ENCODE measurements around the gene ETFB.

ETFB gene

GRCh38 chr19:51380379-51380778 lies 14.2 kb upstream of the ETFB start:
- no peak for TF ChIP-seq EZH2phosphoT487 (IDR thresholded peaks at IDR 0.05; ENCODE audit: borderline replicate concordance, low read length)
- TF ChIP-seq CTCF (IDR thresholded peaks at IDR 0.05; ENCODE audit: low read depth, low read length, poor library complexity, severe bottlenecking) = no peak
- H4K20me1 ChIP-seq (ENCODE audit: control insufficient read depth, insufficient read depth, low read depth, low read length) = no peaks in the 10 kb centered on the region
- H3K4me2 ChIP-seq (ENCODE audit: low read length) = no peak overlapping the region
- H3K4me1 ChIP-seq (ENCODE audit: control insufficient read depth, low read length) = no peaks in the 10 kb centered on the region
- H3F3A ChIP-seq (ENCODE audit: control insufficient read depth, insufficient read depth) = no peaks in the 10 kb centered on the region
- H3K36me3 ChIP-seq (ENCODE audit: control insufficient read depth, low read length) = no peaks in the 10 kb centered on the region
- peaks cover 3% of the 10 kb centered on the region; the same call in 1 of the 2 replicates for H3K9me3 ChIP-seq (ENCODE audit: control insufficient read depth, insufficient read depth, low read length)
- H3K27me3 ChIP-seq (ENCODE audit: control insufficient read depth, low read length) = no peaks in the 10 kb centered on the region
- no peaks in the 10 kb centered on the region for H3K79me2 ChIP-seq (ENCODE audit: control insufficient read depth, low read length)
- H3K9me2 ChIP-seq (replicated peaks; ENCODE audit: control insufficient read depth, low read length) = no peaks in the 10 kb centered on the region
- no peak overlapping the region for H3K4me3 ChIP-seq (ENCODE audit: low read length)
- no peak overlapping the region for H3K27ac ChIP-seq (ENCODE audit: low read depth, low read length)

- H3K4me1 ChIP-seq (ENCODE audit: control insufficient read depth, low read length) = peaks cover 10% of the 10 kb centered on the region
- no peak overlapping the region for H3K27ac ChIP-seq (ENCODE audit: low read depth, low read length)
- no peak overlapping the region for H3K4me3 ChIP-seq (ENCODE audit: low read length)
- H3K9me2 ChIP-seq (replicated peaks; ENCODE audit: control insufficient read depth, low read length) = no peaks in the 10 kb centered on the region
- TF ChIP-seq CTCF (IDR thresholded peaks at IDR 0.05; ENCODE audit: low read depth, low read length, poor library complexity, severe bottlenecking) (no peak), EZH2phosphoT487 (IDR thresholded peaks at IDR 0.05; ENCODE audit: borderline replicate concordance, low read length) (no peak)
- H3F3A ChIP-seq (ENCODE audit: control insufficient read depth, insufficient read depth) = no peaks in the 10 kb centered on the region
- no peaks in the 10 kb centered on the region for H3K79me2 ChIP-seq (ENCODE audit: control insufficient read depth, low read length)
- no peaks in the 10 kb centered on the region for H3K27me3 ChIP-seq (ENCODE audit: control insufficient read depth, low read length)
- H3K36me3 ChIP-seq (ENCODE audit: control insufficient read depth, low read length) = no peaks in the 10 kb centered on the region
- peaks cover 3% of the 10 kb centered on the region; the same call in 1 of the 2 replicates for H3K9me3 ChIP-seq (ENCODE audit: control insufficient read depth, insufficient read depth, low read length)
- H3K4me2 ChIP-seq (ENCODE audit: low read length) = no peak overlapping the region
- H4K20me1 ChIP-seq (ENCODE audit: control insufficient read depth, insufficient read depth, low read depth, low read length) = no peaks in the 10 kb centered on the region
Measured at GRCh38 chr19:51377422-51377821, 11.2 kb upstream of the ETFB start.

GRCh38 chr19:51375504-51376221 lies 9.5 kb upstream of the ETFB start:
- H3K4me2 ChIP-seq (ENCODE audit: low read length) = no peak overlapping the region
- H3K27ac ChIP-seq (ENCODE audit: low read depth, low read length) = no peak overlapping the region
- peaks cover 16% of the 10 kb centered on the region for H3K4me1 ChIP-seq (ENCODE audit: control insufficient read depth, low read length)
- H4K20me1 ChIP-seq (ENCODE audit: control insufficient read depth, insufficient read depth, low read depth, low read length) = no peaks in the 10 kb centered on the region
- H3K79me2 ChIP-seq (ENCODE audit: control insufficient read depth, low read length) = no peaks in the 10 kb centered on the region
- no peaks in the 10 kb centered on the region for H3K36me3 ChIP-seq (ENCODE audit: control insufficient read depth, low read length)
- TF ChIP-seq CTCF (IDR thresholded peaks at IDR 0.05; ENCODE audit: low read depth, low read length, poor library complexity, severe bottlenecking) = no peak
- TF ChIP-seq EZH2phosphoT487 (IDR thresholded peaks at IDR 0.05; ENCODE audit: borderline replicate concordance, low read length) = no peak
- no peaks in the 10 kb centered on the region for H3K27me3 ChIP-seq (ENCODE audit: control insufficient read depth, low read length)
- no peaks in the 10 kb centered on the region for H3K9me2 ChIP-seq (replicated peaks; ENCODE audit: control insufficient read depth, low read length)
- no peak overlapping the region for H3K4me3 ChIP-seq (ENCODE audit: low read length)
- no peaks in the 10 kb centered on the region for H3F3A ChIP-seq (ENCODE audit: control insufficient read depth, insufficient read depth)
- H3K9me3 ChIP-seq (ENCODE audit: control insufficient read depth, insufficient read depth, low read length) = no peaks in the 10 kb centered on the region
